GM06990 (cell line): ENCODE data around the gene EGFLAM.

ENCODE experiments used
- DNase-seq: peaks from one replicate; pipeline ENCODE4 v3.0.0-alpha.2; 2011; ENCODE audit not compliant: insufficient read length; ENCODE audit errors: extremely low read depth
- H3K27me3 ChIP-seq: replicated peaks from 2 replicates; pipeline ENCODE4 v1.6.0; 2011; ENCODE audit warnings: low read length; ENCODE audit not compliant: control insufficient read depth, insufficient read depth
- H3K36me3 ChIP-seq: 2 replicates; pipeline ENCODE4 v1.5.1; 2011; ENCODE audit warnings: low read length; ENCODE audit not compliant: control insufficient read depth, insufficient read depth
- H3K4me3 ChIP-seq: replicated peaks from 2 replicates; pipeline ENCODE4 v1.5.1; 2011; ENCODE audit warnings: low read depth, mild to moderate bottlenecking, control low read depth, low read length
- TF ChIP-seq, protein P1 (sequence below): IDR thresholded peaks from 2 replicates; pipeline ENCODE4 v1.5.1; 2011; ENCODE audit warnings: low read length, control low read depth, mild to moderate bottlenecking, inconsistent platforms; ENCODE audit not compliant: insufficient read depth, poor library complexity, severe bottlenecking

EGFLAM gene

GRCh38 chr5:38373743-38374142, 115.4 kb downstream of the EGFLAM start:
- Histone ChIP-seq H3K4me3 (no peak overlapping the region), H3K36me3 (no peaks in the 10 kb centered on the region), H3K27me3 (no peaks in the 10 kb centered on the region)
- DNase-seq: no peak
- TF ChIP-seq, protein P1, sequence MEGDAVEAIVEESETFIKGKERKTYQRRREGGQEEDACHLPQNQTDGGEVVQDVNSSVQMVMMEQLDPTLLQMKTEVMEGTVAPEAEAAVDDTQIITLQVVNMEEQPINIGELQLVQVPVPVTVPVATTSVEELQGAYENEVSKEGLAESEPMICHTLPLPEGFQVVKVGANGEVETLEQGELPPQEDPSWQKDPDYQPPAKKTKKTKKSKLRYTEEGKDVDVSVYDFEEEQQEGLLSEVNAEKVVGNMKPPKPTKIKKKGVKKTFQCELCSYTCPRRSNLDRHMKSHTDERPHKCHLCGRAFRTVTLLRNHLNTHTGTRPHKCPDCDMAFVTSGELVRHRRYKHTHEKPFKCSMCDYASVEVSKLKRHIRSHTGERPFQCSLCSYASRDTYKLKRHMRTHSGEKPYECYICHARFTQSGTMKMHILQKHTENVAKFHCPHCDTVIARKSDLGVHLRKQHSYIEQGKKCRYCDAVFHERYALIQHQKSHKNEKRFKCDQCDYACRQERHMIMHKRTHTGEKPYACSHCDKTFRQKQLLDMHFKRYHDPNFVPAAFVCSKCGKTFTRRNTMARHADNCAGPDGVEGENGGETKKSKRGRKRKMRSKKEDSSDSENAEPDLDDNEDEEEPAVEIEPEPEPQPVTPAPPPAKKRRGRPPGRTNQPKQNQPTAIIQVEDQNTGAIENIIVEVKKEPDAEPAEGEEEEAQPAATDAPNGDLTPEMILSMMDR: no peak

- TF ChIP-seq, protein P1: no peak
- no peaks in the 10 kb centered on the region for H3K27me3 ChIP-seq
- DNase-seq: no peak
- H3K4me3 ChIP-seq: no peak overlapping the region
- no peaks in the 10 kb centered on the region for H3K36me3 ChIP-seq
These were observed 117.1 kb downstream of the EGFLAM start for GRCh38 chr5:38375423-38375822.

- no peaks in the 10 kb centered on the region for H3K36me3 ChIP-seq
- TF ChIP-seq, protein P1: no peak
- no peak overlapping the region for H3K4me3 ChIP-seq
- DNase-seq: no peak
- no peaks in the 10 kb centered on the region for H3K27me3 ChIP-seq
These were observed 118.0 kb downstream of the EGFLAM start for GRCh38 chr5:38376404-38376803.

- no peaks in the 10 kb centered on the region for H3K27me3 ChIP-seq
- no peak for DNase-seq
- H3K4me3 ChIP-seq: no peak overlapping the region
- no peaks in the 10 kb centered on the region for H3K36me3 ChIP-seq
- TF ChIP-seq, protein P1: no peak
These were observed 120.2 kb downstream of the EGFLAM start for GRCh38 chr5:38378579-38378978.

DNA sequence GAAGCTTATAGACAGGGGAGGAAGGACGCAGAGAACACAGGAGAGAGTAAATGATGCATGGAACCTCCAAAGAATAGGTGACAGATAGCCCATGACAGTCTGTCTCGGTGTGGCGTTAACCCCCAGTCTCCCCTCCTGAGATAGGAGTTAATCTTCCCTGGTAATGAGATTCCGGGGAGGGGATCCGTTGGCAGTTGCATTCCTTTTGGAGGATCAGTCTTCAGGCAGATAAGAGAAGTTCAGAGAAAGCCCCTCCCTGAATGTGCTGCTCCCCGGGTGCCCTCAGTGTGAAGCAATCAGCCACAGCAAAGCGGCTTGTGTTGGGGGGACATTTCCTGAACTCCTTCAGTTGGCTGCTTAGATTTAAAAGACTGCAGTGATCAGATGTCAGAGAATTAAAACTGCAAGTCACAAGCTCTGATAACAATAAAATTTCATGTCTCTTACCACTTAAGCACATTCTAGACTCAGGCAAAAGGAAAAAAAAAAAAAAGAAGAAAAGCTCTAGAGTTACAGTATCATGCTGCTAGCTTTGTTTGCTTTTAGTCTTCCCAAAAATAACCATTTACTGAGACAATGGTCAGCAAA, 121.1 kb downstream of the EGFLAM start:
- Histone ChIP-seq H3K36me3 (no peaks in the 10 kb centered on the region), H3K27me3 (no peaks in the 10 kb centered on the region), H3K4me3 (no peak overlapping the region)
- no peak for DNase-seq
- TF ChIP-seq, protein P1: no peak

DNA sequence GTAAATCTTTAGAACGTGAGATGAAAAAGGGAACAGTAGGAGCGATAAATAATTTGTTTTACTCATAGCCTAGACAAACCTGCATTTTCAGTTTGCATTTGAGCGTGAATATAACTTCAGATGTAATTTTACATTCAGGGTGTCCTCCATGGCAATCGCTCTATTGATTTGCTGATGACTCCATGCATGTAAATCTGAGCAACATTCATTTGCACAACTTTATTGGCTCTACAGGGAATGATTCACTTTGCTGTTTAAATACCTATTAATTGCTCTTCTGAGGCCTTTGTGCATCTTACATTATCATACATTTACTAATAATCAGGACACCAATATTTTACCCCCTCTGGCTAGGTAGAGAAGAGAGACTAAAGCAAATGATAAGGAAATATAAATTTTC, 122.2 kb downstream of the EGFLAM start:
- no peak for DNase-seq
- H3K27me3 ChIP-seq: no peaks in the 10 kb centered on the region
- TF ChIP-seq, protein P1: no peak
- no peaks in the 10 kb centered on the region for H3K36me3 ChIP-seq
- no peak overlapping the region for H3K4me3 ChIP-seq
